Astrocyte (in vitro differentiated cells and primary cell): ENCODE data around the gene MLLT1. TPM values are rescaled to one million over a fixed set of nuclear protein-coding genes. Genes with fewer than 3 reads are reported as not detected.
A peak's percentile ranks its signal among the peaks of the same experiment; 100 is the strongest.

Experiments used
- DNase-seq: peaks from one replicate; pipeline ENCODE4 v3.0.0-alpha.2; 2010; ENCODE audit warnings: low read depth
- FAIRE-seq: peaks from 2 replicates; lab custom pipeline; 2011; peaks lifted over from hg19 to GRCh38; lab: Jason Lieb, UNC
- H2AFZ ChIP-seq: 2 replicates; pipeline ENCODE4 v1.6.0; 2012; ENCODE audit warnings: low read depth, low read length, inconsistent platforms
- H3K27ac ChIP-seq: 2 replicates; pipeline ENCODE4 v1.5.1; 2011; ENCODE audit warnings: low read depth, low read length, inconsistent platforms
- H3K27me3 ChIP-seq: 2 replicates; pipeline ENCODE4 v1.6.0; 2011; ENCODE audit warnings: low read length, inconsistent platforms; ENCODE audit not compliant: insufficient read depth
- H3K36me3 ChIP-seq: 2 replicates; pipeline ENCODE4 v1.5.1; 2011; ENCODE audit warnings: low read length, inconsistent platforms; ENCODE audit not compliant: insufficient read depth
- H3K4me1 ChIP-seq: 2 replicates; pipeline ENCODE4 v1.5.1; 2011; ENCODE audit warnings: low read length, inconsistent platforms; ENCODE audit not compliant: insufficient read depth
- H3K4me2 ChIP-seq: 2 replicates; pipeline ENCODE4 v1.6.0; 2012; ENCODE audit warnings: low read length, inconsistent platforms
- H3K4me3 ChIP-seq: 2 replicates; pipeline ENCODE4 v1.5.1; 2011; ENCODE audit warnings: low read depth, mild to moderate bottlenecking, low read length, inconsistent platforms; ENCODE audit not compliant: insufficient read depth
- H3K79me2 ChIP-seq: 2 replicates; pipeline ENCODE4 v1.6.0; 2012; ENCODE audit warnings: mild to moderate bottlenecking, low read length, inconsistent platforms; ENCODE audit not compliant: insufficient read depth
- H3K9ac ChIP-seq: 2 replicates; pipeline ENCODE4 v1.6.0; 2012; ENCODE audit warnings: mild to moderate bottlenecking, low read length, inconsistent platforms
- H3K9me3 ChIP-seq: 2 replicates; pipeline ENCODE4 v1.5.1; 2012; ENCODE audit warnings: low read depth, mild to moderate bottlenecking, low read length, inconsistent platforms; ENCODE audit not compliant: insufficient read depth
- H4K20me1 ChIP-seq: 2 replicates; pipeline ENCODE4 v1.6.0; 2012; ENCODE audit warnings: low read length, inconsistent platforms; ENCODE audit not compliant: insufficient read depth
- H3K27ac Mint-ChIP-seq: one replicate; pipeline ENCODE4 v1.8.0; 2021; ENCODE audit warnings: mild to moderate bottlenecking, mixed read lengths; ENCODE audit not compliant: unreplicated experiment
- H3K27me3 Mint-ChIP-seq: one replicate; pipeline ENCODE4 v1.8.0; 2021; ENCODE audit warnings: low read depth, mixed read lengths; ENCODE audit not compliant: unreplicated experiment
- H3K36me3 Mint-ChIP-seq: one replicate; pipeline ENCODE4 v1.8.0; 2021; ENCODE audit warnings: low read depth, mixed read lengths; ENCODE audit not compliant: unreplicated experiment
- H3K4me1 Mint-ChIP-seq: one replicate; pipeline ENCODE4 v1.8.0; 2021; ENCODE audit warnings: low read depth, mixed read lengths; ENCODE audit not compliant: unreplicated experiment
- H3K4me3 Mint-ChIP-seq: one replicate; pipeline ENCODE4 v1.8.0; 2021; ENCODE audit warnings: mild to moderate bottlenecking, moderate library complexity, mixed read lengths; ENCODE audit not compliant: unreplicated experiment
- H3K9me3 Mint-ChIP-seq: one replicate; pipeline ENCODE4 v1.8.0; 2021; ENCODE audit warnings: mild to moderate bottlenecking, mixed read lengths; ENCODE audit not compliant: unreplicated experiment
- EZH2 ChIP-seq: IDR thresholded peaks from 2 replicates; pipeline ENCODE4 v1.6.1; 2012; ENCODE audit warnings: mild to moderate bottlenecking, low read length, inconsistent platforms; ENCODE audit not compliant: insufficient read depth
- total RNA-seq: library from RNA; stranded (reverse); gene quantifications from 2 replicates; pipeline ENCODE4 v1.2.1, GENCODE V29; 2021
- TF ChIP-seq, protein P1 (sequence below): IDR thresholded peaks from 2 replicates; pipeline ENCODE4 v1.5.1; 2011; ENCODE audit warnings: low read depth, mild to moderate bottlenecking, inconsistent platforms, low read length, moderate library complexity; ENCODE audit not compliant: insufficient read depth

Gene MLLT1
- total RNA-seq, 1 donor from 2014 or later, result 46.0 TPM

DNA sequence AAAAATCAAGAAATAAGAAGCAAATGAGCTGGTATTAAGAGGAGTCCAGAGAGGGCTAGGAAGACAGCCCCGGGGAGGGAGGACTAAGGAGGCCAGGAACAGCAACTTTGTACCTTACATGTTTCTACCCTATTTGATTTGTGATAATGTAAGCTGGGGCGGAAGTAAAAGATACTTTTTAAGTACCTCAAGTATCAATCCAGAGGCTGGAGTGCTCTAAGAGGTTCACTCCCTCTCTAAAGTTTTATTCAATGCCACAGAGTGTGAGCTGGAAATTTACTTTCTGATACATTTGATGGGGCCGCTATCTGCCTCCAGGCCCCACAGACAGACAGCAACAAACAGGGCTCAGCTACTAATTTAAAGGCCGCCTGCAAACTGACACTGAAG, 11.4 kb downstream of the MLLT1 start:
- no peak overlapping the region for H2AFZ ChIP-seq
- H3K4me1 Mint-ChIP-seq, result peaks cover 13% of the 10 kb centered on the region
- no peak for FAIRE-seq
- no peak overlapping the region for H3K4me3 ChIP-seq
- peaks cover 27% of the 10 kb centered on the region for H3K4me1 ChIP-seq
- peaks cover 97% of the 10 kb centered on the region for H3K79me2 ChIP-seq
- H3K4me3 Mint-ChIP-seq, result no peak overlapping the region
- H3K36me3 Mint-ChIP-seq, result peaks cover 17% of the 10 kb centered on the region
- no peak overlapping the region for H3K9ac ChIP-seq
- H3K9me3 ChIP-seq, result no peaks in the 10 kb centered on the region
- H3K4me2 ChIP-seq, result no peak overlapping the region
- H3K27ac Mint-ChIP-seq, result no peak overlapping the region
- TF ChIP-seq, protein P1, sequence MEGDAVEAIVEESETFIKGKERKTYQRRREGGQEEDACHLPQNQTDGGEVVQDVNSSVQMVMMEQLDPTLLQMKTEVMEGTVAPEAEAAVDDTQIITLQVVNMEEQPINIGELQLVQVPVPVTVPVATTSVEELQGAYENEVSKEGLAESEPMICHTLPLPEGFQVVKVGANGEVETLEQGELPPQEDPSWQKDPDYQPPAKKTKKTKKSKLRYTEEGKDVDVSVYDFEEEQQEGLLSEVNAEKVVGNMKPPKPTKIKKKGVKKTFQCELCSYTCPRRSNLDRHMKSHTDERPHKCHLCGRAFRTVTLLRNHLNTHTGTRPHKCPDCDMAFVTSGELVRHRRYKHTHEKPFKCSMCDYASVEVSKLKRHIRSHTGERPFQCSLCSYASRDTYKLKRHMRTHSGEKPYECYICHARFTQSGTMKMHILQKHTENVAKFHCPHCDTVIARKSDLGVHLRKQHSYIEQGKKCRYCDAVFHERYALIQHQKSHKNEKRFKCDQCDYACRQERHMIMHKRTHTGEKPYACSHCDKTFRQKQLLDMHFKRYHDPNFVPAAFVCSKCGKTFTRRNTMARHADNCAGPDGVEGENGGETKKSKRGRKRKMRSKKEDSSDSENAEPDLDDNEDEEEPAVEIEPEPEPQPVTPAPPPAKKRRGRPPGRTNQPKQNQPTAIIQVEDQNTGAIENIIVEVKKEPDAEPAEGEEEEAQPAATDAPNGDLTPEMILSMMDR, result no peak
- TF ChIP-seq EZH2, result no peak
- H3K9me3 Mint-ChIP-seq, result peaks cover 2% of the 10 kb centered on the region
- no peaks in the 10 kb centered on the region for H3K27me3 Mint-ChIP-seq
- H3K36me3 ChIP-seq, result peaks cover 2% of the 10 kb centered on the region
- no peak for DNase-seq
- no peak overlapping the region for H3K27ac ChIP-seq
- peaks cover 53% of the 10 kb centered on the region for H4K20me1 ChIP-seq
- no peaks in the 10 kb centered on the region for H3K27me3 ChIP-seq

- Histone ChIP-seq H3K79me2 (peaks cover 94% of the 10 kb centered on the region), H3K4me3 (no peak overlapping the region), H3K9ac (no peak overlapping the region), H4K20me1 (peaks cover 51% of the 10 kb centered on the region), H3K27ac (no peak overlapping the region), H2AFZ (no peak overlapping the region), H3K9me3 (no peaks in the 10 kb centered on the region), H3K4me1 (peaks cover 21% of the 10 kb centered on the region), H3K4me2 (no peak overlapping the region), H3K36me3 (peaks cover 2% of the 10 kb centered on the region), H3K27me3 (no peaks in the 10 kb centered on the region)
- Mint-ChIP-seq H3K4me3 (no peak overlapping the region), H3K4me1 (peaks cover 15% of the 10 kb centered on the region), H3K27me3 (no peaks in the 10 kb centered on the region), H3K36me3 (peaks cover 19% of the 10 kb centered on the region), H3K27ac (no peak overlapping the region), H3K9me3 (peaks cover 2% of the 10 kb centered on the region)
- FAIRE-seq, result no peak
- TF ChIP-seq EZH2, result no peak
- TF ChIP-seq, protein P1, result no peak
- peak; percentile 54 for DNase-seq
Measured at GRCh38 chr19:6267552-6268381, 12.0 kb downstream of the MLLT1 start.

- Histone ChIP-seq H3K36me3 (peaks cover 2% of the 10 kb centered on the region), H3K9ac (no peak overlapping the region), H2AFZ (no peak overlapping the region), H3K79me2 (peaks cover 88% of the 10 kb centered on the region), H3K4me1 (no peaks in the 10 kb centered on the region), H3K27me3 (no peaks in the 10 kb centered on the region), H3K9me3 (no peaks in the 10 kb centered on the region), H3K4me2 (no peak overlapping the region), H3K27ac (no peak overlapping the region), H4K20me1 (peaks cover 66% of the 10 kb centered on the region), H3K4me3 (no peak overlapping the region)
- Mint-ChIP-seq H3K9me3 (peaks cover 2% of the 10 kb centered on the region), H3K4me3 (no peak overlapping the region), H3K4me1 (peaks cover 4% of the 10 kb centered on the region), H3K27me3 (no peaks in the 10 kb centered on the region), H3K27ac (peak overlapping the region; percentile 62), H3K36me3 (peaks cover 7% of the 10 kb centered on the region)
- DNase-seq (no peak), FAIRE-seq (no peak)
- no peak for TF ChIP-seq EZH2
- TF ChIP-seq, protein P1, result no peak
Measured at GRCh38 chr19:6264803-6265202, 15.0 kb downstream of the MLLT1 start.
